ENCODE results near the gene MAGI2. TPM values are rescaled to one million over a fixed set of nuclear protein-coding genes. Genes with fewer than 3 reads are reported as not detected.

MAGI2 gene
- total RNA-seq, 4 donors from 2014 or later, result 0.23 to 5.5 (median 0.45) TPM

GRCh38 chr7:79430391-79430790 lies 23.1 kb downstream of the MAGI2 start:
- 82 to 83% methylated on average over 2 of the region's 2 CpGs for WGBS, 2 donors
- TF ChIP-seq CTCF (IDR thresholded peaks at IDR 0.05), result no peak
- TF ChIP-seq POLR2A (IDR thresholded peaks at IDR 0.05), result no peak
- DNase-seq, result no peak
- Histone ChIP-seq H3K27ac (no peak overlapping the region), H3K4me1 (no peaks in the 10 kb centered on the region), H3K36me3 (no peaks in the 10 kb centered on the region), H3K9me3 (no peaks in the 10 kb centered on the region), H3K27me3 (no peaks in the 10 kb centered on the region), H3K4me3 (no peak overlapping the region)
- intact Hi-C loops (cut with DNase I), result no loop called here

GRCh38 chr7:79425665-79426064 lies 27.8 kb downstream of the MAGI2 start:
- no peaks in the 10 kb centered on the region for H3K4me1 ChIP-seq
- no peaks in the 10 kb centered on the region for H3K27me3 ChIP-seq
- WGBS, 2 donors, result 68 to 72% methylated on average over 7 of the region's 7 CpGs
- DNase-seq, result no peak
- no peak overlapping the region for H3K27ac ChIP-seq
- H3K4me3 ChIP-seq, result no peak overlapping the region
- no peaks in the 10 kb centered on the region for H3K9me3 ChIP-seq
- TF ChIP-seq POLR2A (IDR thresholded peaks at IDR 0.05), result no peak
- TF ChIP-seq CTCF (IDR thresholded peaks at IDR 0.05), result no peak
- no peaks in the 10 kb centered on the region for H3K36me3 ChIP-seq
- intact Hi-C loops (cut with DNase I), result no loop called here

- H3K36me3 ChIP-seq, result no peaks in the 10 kb centered on the region
- TF ChIP-seq POLR2A (IDR thresholded peaks at IDR 0.05) (no peak), CTCF (IDR thresholded peaks at IDR 0.05) (no peak)
- H3K4me3 ChIP-seq, result no peak overlapping the region
- no peak overlapping the region for H3K27ac ChIP-seq
- DNase-seq, result no peak
- no peaks in the 10 kb centered on the region for H3K9me3 ChIP-seq
- WGBS, 2 donors, result 86% methylated on average over 3 of the region's 3 CpGs
- H3K4me1 ChIP-seq, result no peaks in the 10 kb centered on the region
- intact Hi-C loops (cut with DNase I), result no loop called here
- H3K27me3 ChIP-seq, result no peaks in the 10 kb centered on the region
These were observed 31.7 kb downstream of the MAGI2 start for GRCh38 chr7:79421751-79422150.

- Histone ChIP-seq H3K9me3 (no peaks in the 10 kb centered on the region), H3K36me3 (no peaks in the 10 kb centered on the region), H3K27ac (peak overlapping the region in 1 of 4 donors; percentile 3), H3K4me3 (no peak overlapping the region), H3K4me1 (no peaks in the 10 kb centered on the region), H3K27me3 (no peaks in the 10 kb centered on the region)
- no peak for DNase-seq
- intact Hi-C loops (cut with DNase I), result no loop called here
- TF ChIP-seq POLR2A (IDR thresholded peaks at IDR 0.05) (no peak), CTCF (IDR thresholded peaks at IDR 0.05) (no peak)
- 31 to 41% methylated on average over 2 of the region's 2 CpGs for WGBS, 2 donors
These were observed 33.0 kb downstream of the MAGI2 start for GRCh38 chr7:79420464-79420863.

GRCh38 chr7:79414910-79415309 lies 38.6 kb downstream of the MAGI2 start:
- no peaks in the 10 kb centered on the region for H3K9me3 ChIP-seq
- no peak for TF ChIP-seq POLR2A (IDR thresholded peaks at IDR 0.05)
- TF ChIP-seq CTCF (IDR thresholded peaks at IDR 0.05), result no peak
- intact Hi-C loops (cut with DNase I), result no loop called here

More at GRCh38 chr7:79414910-79415309, 38.6 kb downstream of the MAGI2 start:
- no peak overlapping the region for H3K4me3 ChIP-seq
- DNase-seq, result no peak
- no peaks in the 10 kb centered on the region for H3K36me3 ChIP-seq
- no peak overlapping the region for H3K27ac ChIP-seq
- H3K27me3 ChIP-seq, result no peaks in the 10 kb centered on the region
- no peaks in the 10 kb centered on the region for H3K4me1 ChIP-seq

Measured in esophagus squamous epithelium (tissue), 5 donors.